SK-N-SH (cell line): ENCODE data around the gene MPPED2. TPM values are rescaled to one million over a fixed set of nuclear protein-coding genes. Genes with fewer than 3 reads are reported as not detected.

Source experiments
- CTCF ChIA-PET: fragments of 300-600, 350-600 bp; formaldehyde crosslinking; extraction: SDS; loops from one replicate; lab custom pipeline; 2021; lab: Yijun Ruan, JAX
- POLR2A ChIA-PET: fragments of 350-600 bp; sonication (Branson Sonifier 250); formaldehyde crosslinking; extraction: SDS; loops from one replicate; lab custom pipeline; 2020; ENCODE audit warnings: antibody characterized with exemption, inconsistent platforms; lab: Yijun Ruan, JAX
- DNase-seq: peaks from one replicate; pipeline ENCODE4 v3.0.0; 2012
- H2AFZ ChIP-seq: fragments of 200-600 bp; sonication (generic); 2 replicates; pipeline ENCODE4 v1.8.1; 2016; ENCODE audit warnings: antibody characterized with exemption, mild to moderate bottlenecking, low read depth
- H3F3A ChIP-seq: fragments of 200-600 bp; sonication (generic); replicated peaks from 2 replicates; pipeline ENCODE3; 2016; ENCODE audit warnings: antibody characterized with exemption, mild to moderate bottlenecking; ENCODE audit not compliant: insufficient read depth
- H3K27ac ChIP-seq, 2 experiments: fragments of 200-500 bp in 1 of 2; fragments of 200-600 bp in 1 of 2; sonication (Bioruptor generic) in 1 of 2; sonication (generic), shearing (Covaris generic) in 1 of 2; 2 replicates each; pipeline versions ENCODE4 v1.5.1 to v1.6.1; 2014 to 2016; ENCODE audit warnings: low read depth in 2 of 2, inconsistent platforms in 1 of 2, low read length in 1 of 2, mild to moderate bottlenecking in 1 of 2, mixed read lengths in 1 of 2
- H3K27me3 ChIP-seq: fragments of 200-600 bp; sonication (generic), shearing (Covaris generic); 2 replicates; pipeline ENCODE4 v1.6.1; 2016; ENCODE audit warnings: mixed run types; ENCODE audit not compliant: insufficient read depth
- H3K36me3 ChIP-seq, 2 experiments: fragments of 200-500 bp in 1 of 2; fragments of 200-600 bp in 1 of 2; sonication (Bioruptor generic) in 1 of 2; sonication (generic) in 1 of 2; replicated peaks in 1 of 2; 2 replicates each; pipeline versions ENCODE3 to v1.5.1; 2014 to 2016; ENCODE audit warnings: low read length in 1 of 2, mild to moderate bottlenecking in 1 of 2; ENCODE audit not compliant: insufficient read depth in 2 of 2, control insufficient read depth in 1 of 2
- H3K4me1 ChIP-seq, 2 experiments: fragments of 200-500 bp in 1 of 2; fragments of 200-600 bp in 1 of 2; sonication (Bioruptor generic) in 1 of 2; sonication (generic), shearing (Covaris generic) in 1 of 2; 2 replicates each; pipeline versions ENCODE4 v1.5.1 to v1.6.1; 2014 to 2016; ENCODE audit warnings: low read depth in 1 of 2, low read length in 1 of 2, mixed run types in 1 of 2; ENCODE audit not compliant: insufficient read depth in 2 of 2, control insufficient read depth in 1 of 2
- H3K4me2 ChIP-seq: fragments of 200-600 bp; sonication (generic), shearing (Covaris generic); 2 replicates; pipeline ENCODE4 v1.6.1; 2017; ENCODE audit warnings: mixed run types
- H3K4me3 ChIP-seq, 2 experiments: fragments of 200-500 bp in 1 of 2; fragments of 200-600 bp in 1 of 2; sonication (Bioruptor generic) in 1 of 2; sonication (generic), shearing (Covaris generic) in 1 of 2; 2 replicates each; pipeline versions ENCODE4 v1.5.1 to v1.8.1; 2014 to 2016; ENCODE audit warnings: low read depth in 2 of 2, inconsistent platforms in 1 of 2, low read length in 1 of 2, mild to moderate bottlenecking in 1 of 2, mixed read lengths in 1 of 2, moderate library complexity in 1 of 2
- H3K79me2 ChIP-seq: fragments of 200-600 bp; sonication (generic); 2 replicates; pipeline ENCODE4 v1.8.1; 2017; ENCODE audit warnings: mild to moderate bottlenecking; ENCODE audit not compliant: insufficient read depth
- H3K9ac ChIP-seq: fragments of 200-600 bp; sonication (generic); 2 replicates; pipeline ENCODE4 v1.6.1; 2017; ENCODE audit warnings: mixed run types
- H3K9me2 ChIP-seq: fragments of 200-600 bp; sonication (generic); 2 replicates; pipeline ENCODE4 v1.6.1; 2017; ENCODE audit warnings: mixed run types
- H3K9me3 ChIP-seq: fragments of 200-600 bp; sonication (generic); 2 replicates; pipeline ENCODE4 v1.6.1; 2017; ENCODE audit warnings: mixed run types, mild to moderate bottlenecking, moderate library complexity
- H4K20me1 ChIP-seq: fragments of 200-600 bp; sonication (generic); 2 replicates; pipeline ENCODE4 v1.6.1; 2017; ENCODE audit warnings: mild to moderate bottlenecking, mixed run types; ENCODE audit not compliant: insufficient read depth
- EZH2phosphoT487 ChIP-seq: fragments of 200-600 bp; sonication (generic); IDR thresholded peaks from 2 replicates; pipeline ENCODE4 v1.6.1; 2017; ENCODE audit warnings: low read depth, mixed run types, mild to moderate bottlenecking, antibody characterized with exemption, moderate library complexity, borderline replicate concordance
- FOXJ3 ChIP-seq: sonication (generic); formaldehyde crosslinking; IDR thresholded peaks from 2 replicates; pipeline ENCODE4 v1.5.1; 2020; ENCODE audit warnings: mild to moderate bottlenecking, missing genetic modification reagents
- GABPA ChIP-seq: IDR thresholded peaks from 2 replicates; pipeline ENCODE4 v1.4.0; 2012; ENCODE audit warnings: low read depth, mild to moderate bottlenecking
- JUND ChIP-seq: IDR thresholded peaks from 2 replicates; pipeline ENCODE4 v1.4.0; 2012
- MAX ChIP-seq: IDR thresholded peaks from 2 replicates; pipeline ENCODE4 v1.4.0; 2012; ENCODE audit warnings: low read depth
- NFIC ChIP-seq: IDR thresholded peaks from 2 replicates; pipeline ENCODE4 v1.4.0; 2012; ENCODE audit warnings: borderline replicate concordance
- PBX3 ChIP-seq: IDR thresholded peaks from 2 replicates; pipeline ENCODE4; 2012
- REST ChIP-seq: IDR thresholded peaks from 2 replicates; pipeline ENCODE4 v1.6.1; 2012; ENCODE audit warnings: mild to moderate bottlenecking, low read depth, low read length, moderate library complexity
- TCF12 ChIP-seq: IDR thresholded peaks from 2 replicates; pipeline ENCODE4 v1.4.0; 2012
- TEAD4 ChIP-seq: IDR thresholded peaks from 2 replicates; pipeline ENCODE4 v1.4.0; 2012; ENCODE audit warnings: mild to moderate bottlenecking, borderline replicate concordance; ENCODE audit not compliant: insufficient read depth
- USF1 ChIP-seq: IDR thresholded peaks from 2 replicates; pipeline ENCODE4 v1.4.0; 2012; ENCODE audit warnings: low read depth, borderline replicate concordance
- USF2 ChIP-seq: fragments of 150-350 bp; IDR thresholded peaks from 2 replicates; pipeline ENCODE4 v1.6.1; 2017; ENCODE audit warnings: antibody characterized with exemption, low read length, low read depth, borderline replicate concordance
- WGBS: methylation state at CpG from one replicate; pipeline ENCODE4 v1.1.6; 2017; ENCODE audit warnings: low lambda C conversion rate; 5-methylcytosine and 5-hydroxymethylcytosine counted together
- polyA plus RNA-seq, 3 experiments: library from polyadenylated mRNA; depleted of rRNA; stranded (reverse); fragments of >200 nt; gene quantifications; 2 replicates each; pipeline ENCODE4 v1.2.3, GENCODE V29; 2012
- TF ChIP-seq, protein P1 (sequence below): fragments of 150-350 bp; IDR thresholded peaks from 2 replicates; pipeline ENCODE4 v1.6.1; 2016; ENCODE audit warnings: mild to moderate bottlenecking, low read depth, low read length

Gene MPPED2
- polyA plus RNA-seq, 1 of the 3 experiments (the other 2 are of a cell fraction) = 0.05 TPM

- DNase-seq = no peak
- Histone ChIP-seq H2AFZ (no peak overlapping the region), H3K27ac (no peak overlapping the region), H3K4me1 (peaks cover 0 to 11% of the 10 kb centered on the region in 2 experiments; a peak in 1 of 4 replicates), H3K36me3 (no peaks in the 10 kb centered on the region), H3K9me3 (no peaks in the 10 kb centered on the region), H3K9ac (no peak overlapping the region), H4K20me1 (no peaks in the 10 kb centered on the region), H3K4me3 (no peak overlapping the region), H3K9me2 (no peaks in the 10 kb centered on the region), H3K79me2 (no peaks in the 10 kb centered on the region), H3F3A (no peaks in the 10 kb centered on the region), H3K4me2 (no peak overlapping the region), H3K27me3 (no peaks in the 10 kb centered on the region)
- WGBS = 12% methylated on average over 2 of the region's 2 CpGs
- ChIA-PET POLR2A (no interaction called here), CTCF (interaction anchor here (0.7 kb wide), 1 partner anchor 16 kb away, joined by 3 read pairs; no protein-coding TSS in a partner anchor)
- no peak for TF ChIP-seq JUND
- no peak for TF ChIP-seq USF1
- TF ChIP-seq NFIC = no peak
- no peak for TF ChIP-seq EZH2phosphoT487
- no peak for TF ChIP-seq MAX
- no peak for TF ChIP-seq TEAD4
- no peak for TF ChIP-seq FOXJ3 (CRISPR knock-in tag)
These were observed 83.8 kb downstream of the MPPED2 start for GRCh38 chr11:30502305-30502704.

DNA sequence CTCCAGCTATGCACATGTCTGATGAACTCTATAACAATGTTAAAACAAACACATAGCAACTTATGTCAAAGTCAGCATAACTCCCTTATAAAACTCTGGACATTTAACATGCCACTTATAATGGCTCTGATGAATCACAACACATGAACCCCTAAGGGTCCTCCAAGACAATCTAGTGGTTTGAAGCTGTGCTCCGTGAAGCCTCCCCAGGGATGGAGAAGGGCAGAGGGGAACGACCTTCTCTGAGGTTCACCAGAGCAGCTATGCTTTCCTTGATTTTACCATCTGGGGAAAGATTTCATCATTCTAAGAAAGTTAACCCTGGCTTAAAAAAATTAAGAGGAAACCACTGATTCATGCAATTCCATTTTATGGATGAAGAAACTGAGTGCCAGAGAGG lies 84.4 kb downstream of the MPPED2 start:
- H3K9me2 ChIP-seq = no peaks in the 10 kb centered on the region
- H3K4me1 ChIP-seq = peaks cover 0 to 11% of the 10 kb centered on the region in 2 experiments; a peak in 1 of 4 replicates
- TF ChIP-seq GABPA = no peak
- no peak for TF ChIP-seq REST
- no peak for TF ChIP-seq USF2
- TF ChIP-seq TCF12 = no peak
- TF ChIP-seq PBX3 = no peak
- TF ChIP-seq, protein P1, sequence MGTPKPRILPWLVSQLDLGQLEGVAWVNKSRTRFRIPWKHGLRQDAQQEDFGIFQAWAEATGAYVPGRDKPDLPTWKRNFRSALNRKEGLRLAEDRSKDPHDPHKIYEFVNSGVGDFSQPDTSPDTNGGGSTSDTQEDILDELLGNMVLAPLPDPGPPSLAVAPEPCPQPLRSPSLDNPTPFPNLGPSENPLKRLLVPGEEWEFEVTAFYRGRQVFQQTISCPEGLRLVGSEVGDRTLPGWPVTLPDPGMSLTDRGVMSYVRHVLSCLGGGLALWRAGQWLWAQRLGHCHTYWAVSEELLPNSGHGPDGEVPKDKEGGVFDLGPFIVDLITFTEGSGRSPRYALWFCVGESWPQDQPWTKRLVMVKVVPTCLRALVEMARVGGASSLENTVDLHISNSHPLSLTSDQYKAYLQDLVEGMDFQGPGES = no peak
- no peaks in the 10 kb centered on the region for H3F3A ChIP-seq
- H3K9ac ChIP-seq = no peak overlapping the region
- H4K20me1 ChIP-seq = no peaks in the 10 kb centered on the region
- H3K4me2 ChIP-seq = no peak overlapping the region
- H3K27me3 ChIP-seq = no peaks in the 10 kb centered on the region
- H3K4me3 ChIP-seq = no peak overlapping the region
- CTCF ChIA-PET = interaction anchor here (0.7 kb wide), 1 partner anchor 16 kb away, joined by 3 read pairs; no protein-coding TSS in a partner anchor
- DNase-seq = no peak
- H3K27ac ChIP-seq = no peak overlapping the region
- H3K79me2 ChIP-seq = no peaks in the 10 kb centered on the region
- WGBS = 17% methylated on average over 2 of the region's 2 CpGs
- H3K36me3 ChIP-seq = no peaks in the 10 kb centered on the region
- POLR2A ChIA-PET = no interaction called here
- no peaks in the 10 kb centered on the region for H3K9me3 ChIP-seq
- no peak overlapping the region for H2AFZ ChIP-seq
